ENCODE results near the gene SCMH1.

DNA sequence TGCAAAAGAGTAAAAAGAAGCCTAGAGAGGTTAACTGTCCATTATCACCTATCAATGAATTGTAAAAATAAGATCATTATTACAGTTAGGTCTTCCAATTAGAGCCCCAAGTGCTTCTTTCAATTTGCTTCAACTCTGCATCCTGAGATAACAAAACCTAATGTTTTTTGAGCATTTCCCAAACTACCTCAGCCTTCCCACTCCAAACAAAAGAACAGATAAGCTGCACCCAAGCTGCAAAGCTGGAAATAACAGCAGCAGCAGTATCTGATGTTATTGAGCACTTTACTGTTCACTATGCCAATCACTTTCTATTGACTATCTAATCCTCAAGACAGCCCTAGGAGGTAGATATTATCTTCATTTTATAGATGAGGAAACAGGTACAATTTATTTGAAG is 123.5 kb downstream of the SCMH1 start:
- TF ChIP-seq POLR2A (IDR thresholded peaks at IDR 0.05; ENCODE audit: low read depth, low read length) (no peak), POLR2AphosphoS5 (IDR thresholded peaks at IDR 0.05; ENCODE audit: low read depth, low read length) (no peak)
